ENCODE data around the gene MPC1. TPM values are rescaled to one million over a fixed set of nuclear protein-coding genes. Genes with fewer than 3 reads are reported as not detected.

The MPC1 gene
- total RNA-seq, 3 donors from 2014 or later (not counting 1 experiment from before 2014, with no cell fraction given) = 26.3 to 31.1 (median 30.4) TPM

DNA sequence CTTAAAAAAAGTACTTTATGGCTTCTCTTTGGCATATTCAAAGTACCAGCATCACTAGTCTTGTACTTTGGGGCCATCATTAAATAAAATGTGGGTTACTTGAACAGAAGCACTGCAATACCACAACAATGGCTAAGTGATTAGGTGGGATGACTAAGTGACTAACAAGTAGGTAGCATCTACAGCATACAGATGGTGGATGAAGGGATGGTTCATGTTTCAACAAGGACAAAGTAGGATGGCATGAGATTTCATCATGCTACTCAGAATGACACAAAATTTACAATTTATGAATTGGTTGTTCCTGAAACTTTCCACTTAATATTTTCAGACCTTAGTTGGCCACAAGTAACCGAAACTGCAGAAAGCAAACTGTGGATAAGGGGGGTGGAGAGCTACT, 7.7 kb downstream of the MPC1 start:
- H3K9me3 Mint-ChIP-seq = no peaks in the 10 kb centered on the region

DNA sequence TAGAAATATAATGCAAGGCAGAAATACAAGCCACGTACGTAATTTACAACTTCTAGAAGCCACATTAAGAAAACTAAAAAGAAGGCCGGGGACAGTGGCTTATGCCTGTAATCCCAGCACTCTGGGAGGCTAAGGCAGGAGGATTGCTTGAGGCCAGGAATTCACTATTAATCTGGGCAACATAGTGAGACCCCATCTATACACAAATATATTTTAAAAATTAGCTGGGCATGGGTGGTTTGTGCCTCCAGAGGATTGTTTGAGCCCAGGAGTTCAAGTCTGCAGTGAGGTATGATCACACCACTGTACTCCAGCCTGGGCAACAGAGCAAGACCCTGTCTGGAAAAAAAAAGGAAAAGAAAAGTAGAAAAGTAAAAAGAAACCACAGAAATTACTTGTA, 12.3 kb downstream of the MPC1 start:
- Histone ChIP-seq H3K4me3 (ENCODE audit: low read length) (no peak overlapping the region), H3K4me1 (ENCODE audit: control insufficient read depth, insufficient read depth, low read length) (no peaks in the 10 kb centered on the region), H3K27ac (ENCODE audit: low read length) (no peak overlapping the region), H3K27me3 (ENCODE audit: control insufficient read depth, insufficient read depth, low read length) (no peaks in the 10 kb centered on the region), H3K9me3 (ENCODE audit: control insufficient read depth, insufficient read depth, low read length) (no peaks in the 10 kb centered on the region), H3K36me3 (ENCODE audit: control insufficient read depth, insufficient read depth, low read length) (peaks cover 13% of the 10 kb centered on the region)
- TF ChIP-seq, protein P1, sequence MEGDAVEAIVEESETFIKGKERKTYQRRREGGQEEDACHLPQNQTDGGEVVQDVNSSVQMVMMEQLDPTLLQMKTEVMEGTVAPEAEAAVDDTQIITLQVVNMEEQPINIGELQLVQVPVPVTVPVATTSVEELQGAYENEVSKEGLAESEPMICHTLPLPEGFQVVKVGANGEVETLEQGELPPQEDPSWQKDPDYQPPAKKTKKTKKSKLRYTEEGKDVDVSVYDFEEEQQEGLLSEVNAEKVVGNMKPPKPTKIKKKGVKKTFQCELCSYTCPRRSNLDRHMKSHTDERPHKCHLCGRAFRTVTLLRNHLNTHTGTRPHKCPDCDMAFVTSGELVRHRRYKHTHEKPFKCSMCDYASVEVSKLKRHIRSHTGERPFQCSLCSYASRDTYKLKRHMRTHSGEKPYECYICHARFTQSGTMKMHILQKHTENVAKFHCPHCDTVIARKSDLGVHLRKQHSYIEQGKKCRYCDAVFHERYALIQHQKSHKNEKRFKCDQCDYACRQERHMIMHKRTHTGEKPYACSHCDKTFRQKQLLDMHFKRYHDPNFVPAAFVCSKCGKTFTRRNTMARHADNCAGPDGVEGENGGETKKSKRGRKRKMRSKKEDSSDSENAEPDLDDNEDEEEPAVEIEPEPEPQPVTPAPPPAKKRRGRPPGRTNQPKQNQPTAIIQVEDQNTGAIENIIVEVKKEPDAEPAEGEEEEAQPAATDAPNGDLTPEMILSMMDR (IDR thresholded peaks at IDR 0.05) = no peak
- intact Hi-C loops (cut with micrococcal nuclease) = no loop called here
- no peaks in the 10 kb centered on the region for H3K9me3 Mint-ChIP-seq
- no peak overlapping the region for H3K4me3 Mint-ChIP-seq
- DNase-seq (no peak), ATAC-seq (no peak)
- H3K4me1 Mint-ChIP-seq = no peaks in the 10 kb centered on the region
- H3K36me3 Mint-ChIP-seq = no peaks in the 10 kb centered on the region
- no peak overlapping the region for H3K27ac Mint-ChIP-seq
- WGBS (ENCODE audit: insufficient coverage) = 100% methylated on average over 3 of the region's 3 CpGs
- no peaks in the 10 kb centered on the region for H3K27me3 Mint-ChIP-seq (ENCODE audit: low read depth in 2 of 2)

More for the DNA sequence above, 7.7 kb downstream of the MPC1 start:
- DNase-seq (no peak), ATAC-seq (no peak)
- Histone ChIP-seq H3K4me3 (ENCODE audit: low read length) (no peak overlapping the region), H3K36me3 (ENCODE audit: control insufficient read depth, insufficient read depth, low read length) (no peaks in the 10 kb centered on the region), H3K4me1 (ENCODE audit: control insufficient read depth, insufficient read depth, low read length) (no peaks in the 10 kb centered on the region), H3K27me3 (ENCODE audit: control insufficient read depth, insufficient read depth, low read length) (no peaks in the 10 kb centered on the region), H3K9me3 (ENCODE audit: control insufficient read depth, insufficient read depth, low read length) (no peaks in the 10 kb centered on the region), H3K27ac (ENCODE audit: low read length) (no peak overlapping the region)
- Mint-ChIP-seq H3K4me1 (peaks cover 0 to 6% of the 10 kb centered on the region in 2 donors), H3K27me3 (ENCODE audit: low read depth in 2 of 2) (no peaks in the 10 kb centered on the region), H3K36me3 (no peaks in the 10 kb centered on the region), H3K27ac (no peak overlapping the region), H3K4me3 (no peak overlapping the region)
- TF ChIP-seq, protein P1 (IDR thresholded peaks at IDR 0.05) = no peak
- WGBS (ENCODE audit: insufficient coverage) = no CpG with 5 or more reads among the region's 1 CpG
- intact Hi-C loops (cut with micrococcal nuclease) = no loop called here

GRCh38 chr6:166369782-166370181, 13.0 kb downstream of the MPC1 start:
- no peak overlapping the region for H3K27ac Mint-ChIP-seq
- H3K4me1 ChIP-seq (ENCODE audit: control insufficient read depth, insufficient read depth, low read length) = no peaks in the 10 kb centered on the region
- H3K9me3 Mint-ChIP-seq = no peaks in the 10 kb centered on the region
- H3K36me3 Mint-ChIP-seq = no peaks in the 10 kb centered on the region
- no peaks in the 10 kb centered on the region for H3K27me3 Mint-ChIP-seq (ENCODE audit: low read depth in 2 of 2)
- TF ChIP-seq, protein P1 (IDR thresholded peaks at IDR 0.05) = no peak
- H3K9me3 ChIP-seq (ENCODE audit: control insufficient read depth, insufficient read depth, low read length) = no peaks in the 10 kb centered on the region
- H3K4me3 Mint-ChIP-seq = no peak overlapping the region
- no peak overlapping the region for H3K4me3 ChIP-seq (ENCODE audit: low read length)
- ATAC-seq = no peak
- intact Hi-C loops (cut with micrococcal nuclease) = no loop called here
- peaks cover 17% of the 10 kb centered on the region for H3K36me3 ChIP-seq (ENCODE audit: control insufficient read depth, insufficient read depth, low read length)
- DNase-seq = no peak
- H3K27ac ChIP-seq (ENCODE audit: low read length) = no peak overlapping the region
- H3K27me3 ChIP-seq (ENCODE audit: control insufficient read depth, insufficient read depth, low read length) = no peaks in the 10 kb centered on the region
- no peaks in the 10 kb centered on the region for H3K4me1 Mint-ChIP-seq
- WGBS (ENCODE audit: insufficient coverage) = 89% methylated on average over 2 of the region's 3 CpGs

DNA sequence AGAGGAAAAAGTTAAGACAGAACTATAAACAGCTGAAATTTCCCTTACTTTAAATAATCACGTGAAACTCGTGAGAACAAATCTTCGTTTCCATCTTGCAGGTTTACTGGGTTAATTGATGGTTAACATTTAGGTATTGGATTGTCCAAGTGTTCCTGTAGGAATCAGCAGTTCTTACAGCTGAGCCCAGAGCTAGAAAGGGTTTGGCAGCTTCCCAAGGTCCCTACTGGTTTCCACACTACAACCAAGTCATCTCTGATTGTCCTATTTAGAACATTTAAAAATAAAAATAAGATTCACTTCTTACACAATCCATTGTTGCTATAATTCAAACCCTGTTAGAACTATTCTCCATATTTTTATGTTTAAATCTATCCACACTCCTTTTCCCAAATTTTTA, 15.8 kb downstream of the MPC1 start:
- DNase-seq (no peak), ATAC-seq (no peak)
- no peaks in the 10 kb centered on the region for H3K27me3 Mint-ChIP-seq (ENCODE audit: low read depth in 2 of 2)
- intact Hi-C loops (cut with micrococcal nuclease) = no loop called here
- WGBS (ENCODE audit: insufficient coverage) = 95% methylated on average over 3 of the region's 3 CpGs
- H3K9me3 Mint-ChIP-seq = no peaks in the 10 kb centered on the region
- no peak overlapping the region for H3K4me3 Mint-ChIP-seq
- peaks cover 29% of the 10 kb centered on the region for H3K36me3 ChIP-seq (ENCODE audit: control insufficient read depth, insufficient read depth, low read length)
- no peaks in the 10 kb centered on the region for H3K9me3 ChIP-seq (ENCODE audit: control insufficient read depth, insufficient read depth, low read length)
- no peak overlapping the region for H3K4me3 ChIP-seq (ENCODE audit: low read length)
- H3K27ac ChIP-seq (ENCODE audit: low read length) = no peak overlapping the region
- H3K4me1 ChIP-seq (ENCODE audit: control insufficient read depth, insufficient read depth, low read length) = no peaks in the 10 kb centered on the region
- H3K27me3 ChIP-seq (ENCODE audit: control insufficient read depth, insufficient read depth, low read length) = no peaks in the 10 kb centered on the region
- H3K4me1 Mint-ChIP-seq = no peaks in the 10 kb centered on the region
- TF ChIP-seq, protein P1 (IDR thresholded peaks at IDR 0.05) = no peak
- peaks cover 7% of the 10 kb centered on the region for H3K36me3 Mint-ChIP-seq
- H3K27ac Mint-ChIP-seq = no peak overlapping the region

All from natural killer cell (primary cell).